Measurements from ENCODE around the gene WBP2. TPM values are rescaled to one million over a fixed set of nuclear protein-coding genes. Genes with fewer than 3 reads are reported as not detected.

The WBP2 gene
- total and polyA plus RNA-seq, 9 of the 15 experiments (the other 6 are each of a cell fraction or from before 2014, with no cell fraction given) = 2.2 to 74.3 (median 20.0) TPM

DNA sequence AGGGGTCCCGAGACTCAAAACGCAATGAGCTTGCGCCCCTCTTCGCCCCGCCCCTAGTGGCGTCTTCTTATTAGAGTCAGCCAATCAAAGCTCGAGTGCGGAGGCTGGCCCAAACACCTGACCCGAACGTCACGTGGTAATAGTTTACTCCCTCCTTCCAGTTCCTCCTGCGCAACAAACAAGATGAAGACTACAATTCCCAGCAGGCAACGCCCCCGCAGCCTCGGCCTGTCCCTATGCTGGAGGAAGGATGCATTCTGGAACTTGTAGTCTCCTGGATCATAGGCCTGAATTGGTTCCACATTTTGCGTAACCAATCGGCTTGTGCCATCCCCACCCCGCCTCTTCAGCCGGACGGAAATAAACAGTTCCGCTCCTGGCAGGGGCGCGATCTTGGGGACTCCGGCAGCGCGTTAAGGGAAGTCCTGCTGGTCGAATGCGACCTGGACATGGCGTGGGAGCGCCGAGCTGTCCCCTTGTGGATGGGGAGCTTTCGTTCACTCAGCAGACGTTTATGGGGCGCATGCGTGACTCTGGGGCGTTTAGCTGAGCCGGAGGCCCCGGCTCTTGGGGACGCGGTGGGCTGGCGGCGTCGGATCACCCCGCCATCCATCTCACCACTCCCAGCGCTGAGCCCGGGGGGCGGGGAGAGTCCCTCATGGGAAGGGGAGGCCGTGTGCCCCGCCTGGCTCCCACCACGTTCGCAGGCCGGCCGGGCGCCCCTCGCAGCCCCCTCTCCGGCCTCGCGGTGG is at the start of gene WBP2 (continued):
- TF ChIP-seq, protein P1, sequence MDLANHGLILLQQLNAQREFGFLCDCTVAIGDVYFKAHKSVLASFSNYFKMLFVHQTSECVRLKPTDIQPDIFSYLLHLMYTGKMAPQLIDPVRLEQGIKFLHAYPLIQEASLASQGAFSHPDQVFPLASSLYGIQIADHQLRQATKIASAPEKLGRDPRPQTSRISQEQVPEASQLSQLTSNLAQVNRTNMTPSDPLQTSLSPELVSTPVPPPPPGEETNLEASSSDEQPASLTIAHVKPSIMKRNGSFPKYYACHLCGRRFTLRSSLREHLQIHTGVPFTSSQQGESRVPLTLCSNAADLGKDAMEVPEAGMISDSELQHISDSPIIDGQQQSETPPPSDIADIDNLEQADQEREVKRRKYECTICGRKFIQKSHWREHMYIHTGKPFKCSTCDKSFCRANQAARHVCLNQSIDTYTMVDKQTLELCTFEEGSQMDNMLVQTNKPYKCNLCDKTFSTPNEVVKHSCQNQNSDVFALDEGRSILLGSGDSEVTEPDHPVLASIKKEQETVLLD (IDR thresholded peaks at IDR 0.05) = peak; percentile 31; the same call in 1 of the 2 replicates
- TF ChIP-seq KAT7 (CRISPR knock-in tag; IDR thresholded peaks at IDR 0.05; ENCODE audit: borderline replicate concordance) (no peak; the same call in 1 of the 2 replicates), ZNF239 (CRISPR knock-in tag; IDR thresholded peaks at IDR 0.05) (no peak), ZEB2 (IDR thresholded peaks at IDR 0.05) (peak; percentile 20; the same call in 1 of the 2 replicates), OTX1 (CRISPR knock-in tag; IDR thresholded peaks at IDR 0.05) (peak; percentile 61; the same call in 1 of the 2 replicates), BACH1 (tag; IDR thresholded peaks at IDR 0.05) (peak; percentile 84; the same call in 1 of the 2 replicates), ARNT (IDR thresholded peaks at IDR 0.05) (0 out of 4 replicates have a peak, but pooled peaks of 1 of the 2 experiments have one; percentile 16), ETV1 (tag; conservative IDR thresholded peaks at IDR 0.05; ENCODE audit: low read depth) (peak; percentile 95), ZFX (CRISPR knock-in tag; IDR thresholded peaks at IDR 0.05) (peak; percentile 88), ZNF589 (CRISPR knock-in tag; IDR thresholded peaks at IDR 0.05; ENCODE audit: low read depth) (peak; percentile 84), ZSCAN32 (CRISPR knock-in tag; IDR thresholded peaks at IDR 0.05) (peak; percentile 44; the same call in 1 of the 2 replicates), ZNF143 (CRISPR knock-in tag; IDR thresholded peaks at IDR 0.05) (peak; percentile 100)
- TF ChIP-seq, protein P2, sequence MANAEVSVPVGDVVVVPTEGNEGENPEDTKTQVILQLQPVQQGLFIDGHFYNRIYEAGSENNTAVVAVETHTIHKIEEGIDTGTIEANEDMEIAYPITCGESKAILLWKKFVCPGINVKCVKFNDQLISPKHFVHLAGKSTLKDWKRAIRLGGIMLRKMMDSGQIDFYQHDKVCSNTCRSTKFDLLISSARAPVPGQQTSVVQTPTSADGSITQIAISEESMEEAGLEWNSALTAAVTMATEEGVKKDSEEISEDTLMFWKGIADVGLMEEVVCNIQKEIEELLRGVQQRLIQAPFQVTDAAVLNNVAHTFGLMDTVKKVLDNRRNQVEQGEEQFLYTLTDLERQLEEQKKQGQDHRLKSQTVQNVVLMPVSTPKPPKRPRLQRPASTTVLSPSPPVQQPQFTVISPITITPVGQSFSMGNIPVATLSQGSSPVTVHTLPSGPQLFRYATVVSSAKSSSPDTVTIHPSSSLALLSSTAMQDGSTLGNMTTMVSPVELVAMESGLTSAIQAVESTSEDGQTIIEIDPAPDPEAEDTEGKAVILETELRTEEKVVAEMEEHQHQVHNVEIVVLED (CRISPR knock-in tag; IDR thresholded peaks at IDR 0.05) = peak; percentile 52
- TF ChIP-seq, protein P3, sequence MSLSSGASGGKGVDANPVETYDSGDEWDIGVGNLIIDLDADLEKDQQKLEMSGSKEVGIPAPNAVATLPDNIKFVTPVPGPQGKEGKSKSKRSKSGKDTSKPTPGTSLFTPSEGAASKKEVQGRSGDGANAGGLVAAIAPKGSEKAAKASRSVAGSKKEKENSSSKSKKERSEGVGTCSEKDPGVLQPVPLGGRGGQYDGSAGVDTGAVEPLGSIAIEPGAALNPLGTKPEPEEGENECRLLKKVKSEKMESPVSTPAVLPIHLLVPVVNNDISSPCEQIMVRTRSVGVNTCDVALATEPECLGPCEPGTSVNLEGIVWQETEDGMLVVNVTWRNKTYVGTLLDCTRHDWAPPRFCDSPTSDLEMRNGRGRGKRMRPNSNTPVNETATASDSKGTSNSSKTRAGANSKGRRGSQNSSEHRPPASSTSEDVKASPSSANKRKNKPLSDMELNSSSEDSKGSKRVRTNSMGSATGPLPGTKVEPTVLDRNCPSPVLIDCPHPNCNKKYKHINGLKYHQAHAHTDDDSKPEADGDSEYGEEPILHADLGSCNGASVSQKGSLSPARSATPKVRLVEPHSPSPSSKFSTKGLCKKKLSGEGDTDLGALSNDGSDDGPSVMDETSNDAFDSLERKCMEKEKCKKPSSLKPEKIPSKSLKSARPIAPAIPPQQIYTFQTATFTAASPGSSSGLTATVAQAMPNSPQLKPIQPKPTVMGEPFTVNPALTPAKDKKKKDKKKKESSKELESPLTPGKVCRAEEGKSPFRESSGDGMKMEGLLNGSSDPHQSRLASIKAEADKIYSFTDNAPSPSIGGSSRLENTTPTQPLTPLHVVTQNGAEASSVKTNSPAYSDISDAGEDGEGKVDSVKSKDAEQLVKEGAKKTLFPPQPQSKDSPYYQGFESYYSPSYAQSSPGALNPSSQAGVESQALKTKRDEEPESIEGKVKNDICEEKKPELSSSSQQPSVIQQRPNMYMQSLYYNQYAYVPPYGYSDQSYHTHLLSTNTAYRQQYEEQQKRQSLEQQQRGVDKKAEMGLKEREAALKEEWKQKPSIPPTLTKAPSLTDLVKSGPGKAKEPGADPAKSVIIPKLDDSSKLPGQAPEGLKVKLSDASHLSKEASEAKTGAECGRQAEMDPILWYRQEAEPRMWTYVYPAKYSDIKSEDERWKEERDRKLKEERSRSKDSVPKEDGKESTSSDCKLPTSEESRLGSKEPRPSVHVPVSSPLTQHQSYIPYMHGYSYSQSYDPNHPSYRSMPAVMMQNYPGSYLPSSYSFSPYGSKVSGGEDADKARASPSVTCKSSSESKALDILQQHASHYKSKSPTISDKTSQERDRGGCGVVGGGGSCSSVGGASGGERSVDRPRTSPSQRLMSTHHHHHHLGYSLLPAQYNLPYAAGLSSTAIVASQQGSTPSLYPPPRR (CRISPR knock-in tag; IDR thresholded peaks at IDR 0.05; ENCODE audit: borderline replicate concordance) = peak; percentile 36; the same call in 1 of the 2 replicates
- TF ChIP-seq, protein P4, sequence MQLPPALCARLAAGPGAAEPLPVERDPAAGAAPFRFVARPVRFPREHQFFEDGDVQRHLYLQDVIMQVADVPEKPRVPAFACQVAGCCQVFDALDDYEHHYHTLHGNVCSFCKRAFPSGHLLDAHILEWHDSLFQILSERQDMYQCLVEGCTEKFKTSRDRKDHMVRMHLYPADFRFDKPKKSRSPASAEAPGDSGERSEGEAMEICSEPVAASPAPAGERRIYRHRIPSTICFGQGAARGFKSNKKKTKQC (CRISPR knock-in tag; IDR thresholded peaks at IDR 0.05) = peak; percentile 27; the same call in 1 of the 2 replicates
- TF ChIP-seq, protein P5, sequence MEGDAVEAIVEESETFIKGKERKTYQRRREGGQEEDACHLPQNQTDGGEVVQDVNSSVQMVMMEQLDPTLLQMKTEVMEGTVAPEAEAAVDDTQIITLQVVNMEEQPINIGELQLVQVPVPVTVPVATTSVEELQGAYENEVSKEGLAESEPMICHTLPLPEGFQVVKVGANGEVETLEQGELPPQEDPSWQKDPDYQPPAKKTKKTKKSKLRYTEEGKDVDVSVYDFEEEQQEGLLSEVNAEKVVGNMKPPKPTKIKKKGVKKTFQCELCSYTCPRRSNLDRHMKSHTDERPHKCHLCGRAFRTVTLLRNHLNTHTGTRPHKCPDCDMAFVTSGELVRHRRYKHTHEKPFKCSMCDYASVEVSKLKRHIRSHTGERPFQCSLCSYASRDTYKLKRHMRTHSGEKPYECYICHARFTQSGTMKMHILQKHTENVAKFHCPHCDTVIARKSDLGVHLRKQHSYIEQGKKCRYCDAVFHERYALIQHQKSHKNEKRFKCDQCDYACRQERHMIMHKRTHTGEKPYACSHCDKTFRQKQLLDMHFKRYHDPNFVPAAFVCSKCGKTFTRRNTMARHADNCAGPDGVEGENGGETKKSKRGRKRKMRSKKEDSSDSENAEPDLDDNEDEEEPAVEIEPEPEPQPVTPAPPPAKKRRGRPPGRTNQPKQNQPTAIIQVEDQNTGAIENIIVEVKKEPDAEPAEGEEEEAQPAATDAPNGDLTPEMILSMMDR (IDR thresholded peaks at IDR 0.05 in 2 of 3, conservative IDR thresholded peaks at IDR 0.05 in 1 of 3; ENCODE audit: insufficient read depth in 2 of 3, low read depth in 1 of 3, low read length in 3 of 3) = peak; percentile 18 to 66 (median 59); a peak in 5 of 6 replicates

Data from K562 (cell line).